ENCODE data around the gene KCNMA1. TPM values are rescaled to one million over a fixed set of nuclear protein-coding genes. Genes with fewer than 3 reads are reported as not detected.

KCNMA1 gene
- total RNA-seq, 2 donors from 2014 or later = 5.9 to 9.3 TPM

- no peak for DNase-seq
- H3K27ac ChIP-seq = no peak overlapping the region
- TF ChIP-seq, protein P1, sequence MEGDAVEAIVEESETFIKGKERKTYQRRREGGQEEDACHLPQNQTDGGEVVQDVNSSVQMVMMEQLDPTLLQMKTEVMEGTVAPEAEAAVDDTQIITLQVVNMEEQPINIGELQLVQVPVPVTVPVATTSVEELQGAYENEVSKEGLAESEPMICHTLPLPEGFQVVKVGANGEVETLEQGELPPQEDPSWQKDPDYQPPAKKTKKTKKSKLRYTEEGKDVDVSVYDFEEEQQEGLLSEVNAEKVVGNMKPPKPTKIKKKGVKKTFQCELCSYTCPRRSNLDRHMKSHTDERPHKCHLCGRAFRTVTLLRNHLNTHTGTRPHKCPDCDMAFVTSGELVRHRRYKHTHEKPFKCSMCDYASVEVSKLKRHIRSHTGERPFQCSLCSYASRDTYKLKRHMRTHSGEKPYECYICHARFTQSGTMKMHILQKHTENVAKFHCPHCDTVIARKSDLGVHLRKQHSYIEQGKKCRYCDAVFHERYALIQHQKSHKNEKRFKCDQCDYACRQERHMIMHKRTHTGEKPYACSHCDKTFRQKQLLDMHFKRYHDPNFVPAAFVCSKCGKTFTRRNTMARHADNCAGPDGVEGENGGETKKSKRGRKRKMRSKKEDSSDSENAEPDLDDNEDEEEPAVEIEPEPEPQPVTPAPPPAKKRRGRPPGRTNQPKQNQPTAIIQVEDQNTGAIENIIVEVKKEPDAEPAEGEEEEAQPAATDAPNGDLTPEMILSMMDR (IDR thresholded peaks at IDR 0.05) = no peak
- no peak for TF ChIP-seq POLR2A (IDR thresholded peaks at IDR 0.05)
- 86 to 92% methylated on average over 5 to 7 of the region's 7 CpGs for WGBS, 2 donors
- intact Hi-C loops (cut with DNase I) = no loop called here
- H3K9me3 ChIP-seq = no peaks in the 10 kb centered on the region
- H3K27me3 ChIP-seq = no peaks in the 10 kb centered on the region
- H3K4me3 ChIP-seq = no peak overlapping the region
- no peak for ATAC-seq
- no peaks in the 10 kb centered on the region for H3K4me1 ChIP-seq
- no peaks in the 10 kb centered on the region for H3K36me3 ChIP-seq (replicated peaks in 1 of 2; ENCODE audit: insufficient read depth in 1 of 2, low read depth in 2 of 2)
Observed at GRCh38 chr10:77545585-77545984, 92.0 kb downstream of the KCNMA1 start.

DNA sequence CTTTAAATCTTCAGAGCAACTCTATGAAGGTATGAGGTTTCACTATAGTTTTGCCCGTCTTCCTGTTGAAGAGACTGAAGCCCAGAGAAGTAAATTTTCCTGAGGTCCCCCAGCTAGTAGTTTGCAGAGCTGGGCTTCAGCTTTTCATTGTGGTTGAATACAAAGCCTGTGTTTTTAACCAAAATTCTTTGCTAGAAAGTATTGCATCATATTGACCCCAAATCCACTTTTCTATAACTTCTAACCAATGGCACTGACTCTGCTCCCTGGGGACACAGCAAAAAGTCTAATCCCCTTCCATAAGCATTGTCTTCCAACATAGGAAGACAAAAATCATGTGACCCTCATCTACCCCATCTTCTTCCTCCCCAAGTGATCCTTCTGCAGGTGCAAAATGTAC lies 93.0 kb downstream of the KCNMA1 start:
- H3K27ac ChIP-seq = no peak overlapping the region
- no peaks in the 10 kb centered on the region for H3K27me3 ChIP-seq
- TF ChIP-seq POLR2A (IDR thresholded peaks at IDR 0.05) = no peak
- TF ChIP-seq, protein P1 (IDR thresholded peaks at IDR 0.05) = no peak
- intact Hi-C loops (cut with DNase I) = no loop called here
- no peaks in the 10 kb centered on the region for H3K36me3 ChIP-seq (replicated peaks in 1 of 2; ENCODE audit: insufficient read depth in 1 of 2, low read depth in 2 of 2)
- no peak overlapping the region for H3K4me3 ChIP-seq
- ATAC-seq (no peak), DNase-seq (no peak)
- H3K4me1 ChIP-seq = no peaks in the 10 kb centered on the region
- H3K9me3 ChIP-seq = no peaks in the 10 kb centered on the region
- 96 to 100% methylated on average over 1 of the region's 1 CpG for WGBS, 2 donors

GRCh38 chr10:77542710-77543259 lies 94.8 kb downstream of the KCNMA1 start:
- Histone ChIP-seq H3K27ac (no peak overlapping the region), H3K9me3 (no peaks in the 10 kb centered on the region), H3K36me3 (replicated peaks in 1 of 2; ENCODE audit: insufficient read depth in 1 of 2, low read depth in 2 of 2) (no peaks in the 10 kb centered on the region), H3K27me3 (no peaks in the 10 kb centered on the region), H3K4me1 (no peaks in the 10 kb centered on the region), H3K4me3 (no peak overlapping the region)
- TF ChIP-seq POLR2A (IDR thresholded peaks at IDR 0.05) = no peak
- TF ChIP-seq, protein P1 (IDR thresholded peaks at IDR 0.05) = no peak
- intact Hi-C loops (cut with DNase I) = no loop called here
- DNase-seq = no peak
- WGBS, 2 donors = 86 to 91% methylated on average over 2 of the region's 2 CpGs
- no peak for ATAC-seq

DNA sequence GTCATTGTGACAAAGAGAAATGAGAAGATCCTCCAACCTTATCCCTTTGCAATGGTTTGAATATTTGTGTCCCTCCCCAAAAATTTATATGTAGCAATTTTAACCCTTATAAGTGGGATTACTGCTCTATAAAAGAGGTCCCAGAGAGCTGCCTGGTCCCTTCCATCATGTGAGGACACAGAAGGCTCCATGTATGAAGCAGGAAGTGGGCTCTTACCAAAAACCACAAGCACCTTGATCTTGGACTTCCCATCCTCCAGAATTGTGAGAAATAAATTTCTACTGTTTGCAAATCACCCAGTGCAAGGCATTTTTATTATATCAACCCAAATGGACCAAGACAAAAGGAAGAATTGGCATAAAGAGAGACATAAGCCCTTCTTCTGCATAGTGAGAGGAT lies 95.7 kb downstream of the KCNMA1 start:
- Histone ChIP-seq H3K4me3 (no peak overlapping the region), H3K36me3 (replicated peaks in 1 of 2; ENCODE audit: insufficient read depth in 1 of 2, low read depth in 2 of 2) (no peaks in the 10 kb centered on the region), H3K9me3 (no peaks in the 10 kb centered on the region), H3K27me3 (no peaks in the 10 kb centered on the region), H3K27ac (no peak overlapping the region), H3K4me1 (no peaks in the 10 kb centered on the region)
- TF ChIP-seq, protein P1 (IDR thresholded peaks at IDR 0.05) = no peak
- TF ChIP-seq POLR2A (IDR thresholded peaks at IDR 0.05) = no peak
- intact Hi-C loops (cut with DNase I) = no loop called here
- DNase-seq (no peak), ATAC-seq (no peak)

GRCh38 chr10:77541247-77541646 lies 96.4 kb downstream of the KCNMA1 start:
- TF ChIP-seq, protein P1 (IDR thresholded peaks at IDR 0.05) = no peak
- TF ChIP-seq POLR2A (IDR thresholded peaks at IDR 0.05) = no peak
- no peaks in the 10 kb centered on the region for H3K27me3 ChIP-seq
- H3K4me1 ChIP-seq = no peaks in the 10 kb centered on the region
- ATAC-seq (no peak), DNase-seq (no peak)
- no peaks in the 10 kb centered on the region for H3K36me3 ChIP-seq (replicated peaks in 1 of 2; ENCODE audit: insufficient read depth in 1 of 2, low read depth in 2 of 2)
- no peak overlapping the region for H3K4me3 ChIP-seq
- 91 to 94% methylated on average over 1 of the region's 1 CpG for WGBS, 2 donors
- no peaks in the 10 kb centered on the region for H3K9me3 ChIP-seq
- intact Hi-C loops (cut with DNase I) = no loop called here
- H3K27ac ChIP-seq = no peak overlapping the region
